Nephron (organoid): ENCODE measurements around the gene RALGPS1.

Experiments
- H3K27ac Mint-ChIP-seq, 3 experiments: 2 replicates each; pipeline ENCODE4 v1.8.0; 2020; ENCODE audit warnings: mixed read lengths in 3 of 3, mild to moderate bottlenecking in 2 of 3, moderate library complexity in 1 of 3
- H3K27me3 Mint-ChIP-seq: 2 replicates; pipeline ENCODE4 v1.8.0; 2021; ENCODE audit warnings: low read depth, mild to moderate bottlenecking, moderate library complexity, mixed read lengths
- H3K36me3 Mint-ChIP-seq: 2 replicates; pipeline ENCODE4 v1.8.0; 2020; ENCODE audit warnings: low read depth, mixed read lengths
- H3K4me1 Mint-ChIP-seq: 2 replicates; pipeline ENCODE4 v1.8.0; 2020; ENCODE audit warnings: mixed read lengths
- H3K4me3 Mint-ChIP-seq, 3 experiments: 2 replicates each; pipeline ENCODE4 v1.8.0; 2020; ENCODE audit warnings: mild to moderate bottlenecking in 3 of 3, mixed read lengths in 3 of 3, moderate library complexity in 2 of 3
- H3K9me3 Mint-ChIP-seq: 2 replicates; pipeline ENCODE4 v1.8.0; 2020; ENCODE audit warnings: mixed read lengths
- CTCF ChIP-seq, 3 experiments: fragments of 200-600 bp; sonication (generic); IDR thresholded peaks; one replicate each; pipeline ENCODE4 v1.5.0; 2021; ENCODE audit warnings: antibody characterized with exemption in 3 of 3; ENCODE audit not compliant: unreplicated experiment in 3 of 3

RALGPS1 gene

GRCh38 chr9:126953041-126953809 is 38.6 kb downstream of the RALGPS1 start:
- H3K9me3 Mint-ChIP-seq = no peaks in the 10 kb centered on the region
- H3K4me1 Mint-ChIP-seq = peaks cover 40% of the 10 kb centered on the region
- no peaks in the 10 kb centered on the region for H3K27me3 Mint-ChIP-seq
- H3K27ac Mint-ChIP-seq = peak overlapping the region in 2 of 3 experiments; percentile 87 to 94
- H3K36me3 Mint-ChIP-seq = no peaks in the 10 kb centered on the region
- no peak overlapping the region for H3K4me3 Mint-ChIP-seq
- no peak for TF ChIP-seq CTCF (IDR thresholded peaks at IDR 0.05; ENCODE audit: unreplicated experiment in 3 of 3)

GRCh38 chr9:126955811-126956210 is 41.2 kb downstream of the RALGPS1 start:
- Mint-ChIP-seq H3K27me3 (no peaks in the 10 kb centered on the region), H3K4me3 (no peak overlapping the region), H3K4me1 (peaks cover 56% of the 10 kb centered on the region), H3K27ac (no peak overlapping the region), H3K9me3 (no peaks in the 10 kb centered on the region), H3K36me3 (no peaks in the 10 kb centered on the region)
- TF ChIP-seq CTCF (IDR thresholded peaks at IDR 0.05; ENCODE audit: unreplicated experiment in 3 of 3) = no peak

DNA sequence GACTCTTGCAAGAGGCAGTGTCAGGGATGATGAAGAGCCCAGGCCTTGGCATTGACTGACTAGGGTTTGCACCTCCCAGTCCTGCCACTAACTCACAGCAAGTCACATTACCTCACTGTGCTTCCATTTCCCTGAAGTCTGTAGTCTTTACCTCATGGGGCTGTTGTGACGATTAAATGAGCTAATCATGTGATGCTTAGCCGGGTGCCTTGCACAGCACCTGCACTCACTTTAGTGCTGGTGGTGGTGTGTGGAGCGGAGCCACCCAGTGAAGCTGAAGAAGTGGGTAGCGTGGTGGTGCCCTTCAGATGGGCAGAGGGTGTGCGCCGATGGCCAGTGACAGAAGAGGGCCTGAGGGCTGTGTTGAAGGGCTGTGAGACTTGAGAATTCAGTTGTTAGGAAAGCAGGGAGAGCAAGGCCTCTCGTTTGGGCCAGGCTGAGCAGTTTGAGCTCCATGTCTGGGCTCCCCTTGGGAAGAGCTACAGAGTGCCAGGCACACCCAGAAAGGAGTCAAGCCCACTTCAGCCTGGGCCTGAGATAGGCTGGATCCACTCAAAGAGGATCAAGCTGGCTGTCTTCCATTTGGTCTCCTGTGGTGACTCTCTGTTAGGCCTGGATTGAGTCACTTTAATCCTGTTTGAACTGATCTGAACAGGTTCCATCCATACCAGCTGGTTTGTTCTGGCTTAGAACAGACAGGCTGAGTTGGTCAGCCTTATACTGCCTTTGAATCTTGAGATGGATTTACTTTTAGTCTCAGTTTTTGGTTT is 42.5 kb downstream of the RALGPS1 start:
- no peak for TF ChIP-seq CTCF (IDR thresholded peaks at IDR 0.05; ENCODE audit: unreplicated experiment in 3 of 3)
- H3K27me3 Mint-ChIP-seq = no peaks in the 10 kb centered on the region
- H3K27ac Mint-ChIP-seq = peak overlapping the region in 2 of 3 experiments; percentile 39 to 47
- no peaks in the 10 kb centered on the region for H3K36me3 Mint-ChIP-seq
- H3K4me1 Mint-ChIP-seq = peaks cover 55% of the 10 kb centered on the region
- no peak overlapping the region for H3K4me3 Mint-ChIP-seq
- no peaks in the 10 kb centered on the region for H3K9me3 Mint-ChIP-seq

DNA sequence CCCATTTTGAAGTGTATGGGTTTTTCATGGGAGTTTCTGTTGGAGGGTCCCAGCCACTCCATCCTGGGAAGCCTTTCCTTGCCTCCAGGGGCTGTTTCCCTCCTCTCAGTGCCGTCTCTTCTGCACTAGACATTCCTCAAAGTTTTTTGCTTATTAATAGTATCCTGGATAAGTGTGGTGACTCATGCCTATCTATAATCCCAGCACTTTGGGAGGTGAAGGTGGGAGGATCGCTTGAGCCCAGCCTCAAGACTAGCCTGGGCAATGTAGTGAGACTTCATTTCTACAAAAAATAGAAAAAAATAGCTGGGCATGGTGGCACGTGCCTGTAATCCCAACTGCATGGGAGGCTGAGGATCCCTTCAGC is 43.1 kb downstream of the RALGPS1 start:
- Mint-ChIP-seq H3K36me3 (no peaks in the 10 kb centered on the region), H3K27ac (peak overlapping the region in 2 of 3 experiments; percentile 39 to 47), H3K4me1 (peaks cover 49% of the 10 kb centered on the region), H3K27me3 (no peaks in the 10 kb centered on the region), H3K9me3 (no peaks in the 10 kb centered on the region), H3K4me3 (no peak overlapping the region)
- TF ChIP-seq CTCF (IDR thresholded peaks at IDR 0.05; ENCODE audit: unreplicated experiment in 3 of 3) = no peak

DNA sequence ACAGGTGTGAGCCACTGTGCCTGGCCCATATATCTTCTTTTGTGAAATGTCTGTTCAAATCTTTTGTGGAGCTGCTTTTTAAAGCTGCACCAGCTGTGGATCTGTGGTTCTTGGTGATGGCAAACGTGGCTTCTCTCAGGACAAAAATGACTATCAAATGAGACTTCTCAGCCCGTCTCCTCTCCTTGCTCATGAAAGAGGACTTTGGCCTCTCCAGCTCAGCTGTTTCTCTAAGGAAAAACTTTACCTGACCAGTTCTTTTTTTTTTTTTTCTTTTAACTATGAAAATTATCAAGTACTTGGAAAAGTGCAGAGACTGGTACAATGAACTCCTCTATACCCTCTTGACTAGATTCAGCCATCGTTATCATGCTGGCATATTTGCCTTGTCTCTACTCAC is 44.8 kb downstream of the RALGPS1 start:
- Mint-ChIP-seq H3K27ac (peak overlapping the region in 2 of 3 experiments; percentile 49 to 72), H3K4me3 (no peak overlapping the region), H3K4me1 (peaks cover 42% of the 10 kb centered on the region), H3K9me3 (no peaks in the 10 kb centered on the region), H3K27me3 (no peaks in the 10 kb centered on the region), H3K36me3 (no peaks in the 10 kb centered on the region)
- TF ChIP-seq CTCF (IDR thresholded peaks at IDR 0.05; ENCODE audit: unreplicated experiment in 3 of 3) = no peak
